Measurements from ENCODE around the gene PTPRG.

Gene PTPRG

GRCh38 chr3:61673651-61674050 is 112.3 kb downstream of the PTPRG start:
- H3K79me2 ChIP-seq (ENCODE audit: low read length): peaks cover 10% of the 10 kb centered on the region
- H2AFZ ChIP-seq (ENCODE audit: low read depth, low read length): no peak overlapping the region
- H4K20me1 ChIP-seq (ENCODE audit: insufficient read depth, low read length): no peaks in the 10 kb centered on the region
- H3K27me3 ChIP-seq (ENCODE audit: low read depth, low read length): no peaks in the 10 kb centered on the region
- no peaks in the 10 kb centered on the region for H3K36me3 ChIP-seq (replicated peaks; ENCODE audit: low read depth, low read length)
- no peaks in the 10 kb centered on the region for H3K9me3 ChIP-seq (ENCODE audit: insufficient read depth, low read length)
- H3K4me3 ChIP-seq (ENCODE audit: low read length): no peak overlapping the region
- no peak overlapping the region for H3K27ac ChIP-seq (ENCODE audit: low read length)
- peaks cover 17% of the 10 kb centered on the region for H3K4me1 ChIP-seq (ENCODE audit: low read length)
- no peak overlapping the region for H3K9ac ChIP-seq (ENCODE audit: low read length)
- H3K4me2 ChIP-seq (ENCODE audit: low read length): no peak overlapping the region
- TF ChIP-seq EZH2phosphoT487 (IDR thresholded peaks at IDR 0.05; ENCODE audit: low read depth) (no peak), CTCF (IDR thresholded peaks at IDR 0.05; ENCODE audit: low read depth, low read length) (no peak)

GRCh38 chr3:61674596-61674995 is 113.2 kb downstream of the PTPRG start:
- Histone ChIP-seq H3K27me3 (ENCODE audit: low read depth, low read length) (no peaks in the 10 kb centered on the region), H3K9ac (ENCODE audit: low read length) (no peak overlapping the region), H3K36me3 (replicated peaks; ENCODE audit: low read depth, low read length) (no peaks in the 10 kb centered on the region), H3K27ac (ENCODE audit: low read length) (no peak overlapping the region), H2AFZ (ENCODE audit: low read depth, low read length) (no peak overlapping the region), H4K20me1 (ENCODE audit: insufficient read depth, low read length) (no peaks in the 10 kb centered on the region), H3K79me2 (ENCODE audit: low read length) (peaks cover 10% of the 10 kb centered on the region), H3K4me1 (ENCODE audit: low read length) (peaks cover 8% of the 10 kb centered on the region), H3K9me3 (ENCODE audit: insufficient read depth, low read length) (no peaks in the 10 kb centered on the region), H3K4me3 (ENCODE audit: low read length) (no peak overlapping the region), H3K4me2 (ENCODE audit: low read length) (no peak overlapping the region)
- TF ChIP-seq EZH2phosphoT487 (IDR thresholded peaks at IDR 0.05; ENCODE audit: low read depth) (no peak), CTCF (IDR thresholded peaks at IDR 0.05; ENCODE audit: low read depth, low read length) (no peak)

GRCh38 chr3:61679026-61679425 is 117.7 kb downstream of the PTPRG start:
- H3K79me2 ChIP-seq (ENCODE audit: low read length): 0 out of 2 replicates have a peak, but pooled peaks cover 10% of the 10 kb centered on the region
- H3K27me3 ChIP-seq (ENCODE audit: low read depth, low read length): no peaks in the 10 kb centered on the region
- no peaks in the 10 kb centered on the region for H3K9me3 ChIP-seq (ENCODE audit: insufficient read depth, low read length)
- no peaks in the 10 kb centered on the region for H3K36me3 ChIP-seq (replicated peaks; ENCODE audit: low read depth, low read length)
- H2AFZ ChIP-seq (ENCODE audit: low read depth, low read length): no peak overlapping the region
- H3K4me3 ChIP-seq (ENCODE audit: low read length): no peak overlapping the region
- no peak for TF ChIP-seq EZH2phosphoT487 (IDR thresholded peaks at IDR 0.05; ENCODE audit: low read depth)
- TF ChIP-seq CTCF (IDR thresholded peaks at IDR 0.05; ENCODE audit: low read depth, low read length): no peak
- H3K27ac ChIP-seq (ENCODE audit: low read length): no peak overlapping the region
- no peaks in the 10 kb centered on the region for H4K20me1 ChIP-seq (ENCODE audit: insufficient read depth, low read length)
- no peak overlapping the region for H3K4me2 ChIP-seq (ENCODE audit: low read length)
- H3K9ac ChIP-seq (ENCODE audit: low read length): no peak overlapping the region
- peaks cover 13% of the 10 kb centered on the region for H3K4me1 ChIP-seq (ENCODE audit: low read length)

- Histone ChIP-seq H3K4me2 (ENCODE audit: low read length) (no peak overlapping the region), H3K36me3 (replicated peaks; ENCODE audit: low read depth, low read length) (no peaks in the 10 kb centered on the region), H3K27me3 (ENCODE audit: low read depth, low read length) (no peaks in the 10 kb centered on the region), H4K20me1 (ENCODE audit: insufficient read depth, low read length) (no peaks in the 10 kb centered on the region), H3K79me2 (ENCODE audit: low read length) (0 out of 2 replicates have a peak, but pooled peaks cover 10% of the 10 kb centered on the region), H3K9ac (ENCODE audit: low read length) (no peak overlapping the region), H3K4me3 (ENCODE audit: low read length) (no peak overlapping the region), H3K4me1 (ENCODE audit: low read length) (peaks cover 13% of the 10 kb centered on the region), H3K27ac (ENCODE audit: low read length) (no peak overlapping the region), H3K9me3 (ENCODE audit: insufficient read depth, low read length) (no peaks in the 10 kb centered on the region), H2AFZ (ENCODE audit: low read depth, low read length) (no peak overlapping the region)
- no peak for TF ChIP-seq EZH2phosphoT487 (IDR thresholded peaks at IDR 0.05; ENCODE audit: low read depth)
- TF ChIP-seq CTCF (IDR thresholded peaks at IDR 0.05; ENCODE audit: low read depth, low read length): no peak
Observed at GRCh38 chr3:61680617-61681016, 119.2 kb downstream of the PTPRG start.

Data from OCI-LY3 (cell line).